ENCODE data around the gene ARHGAP20. TPM values are rescaled to one million over a fixed set of nuclear protein-coding genes. Genes with fewer than 3 reads are reported as not detected.

The ARHGAP20 gene
- total and polyA plus RNA-seq, 9 of the 15 experiments (the other 6 are each of a cell fraction or from before 2014, with no cell fraction given) = 0.07 TPM; not detected in 8

GRCh38 chr11:110691926-110692325 lies 20.3 kb downstream of the ARHGAP20 start (continued):
- TF ChIP-seq MGA (IDR thresholded peaks at IDR 0.05) (no peak), POLR2AphosphoS2 (IDR thresholded peaks at IDR 0.05; ENCODE audit: low read length) (no peak), ZNF507 (tag; conservative IDR thresholded peaks at IDR 0.05) (no peak), ESRRA (IDR thresholded peaks at IDR 0.05; ENCODE audit: borderline replicate concordance, low read depth) (no peak), SMARCE1 (IDR thresholded peaks at IDR 0.05) (no peak)
